ENCODE data around the gene NLRC3. TPM values are rescaled to one million over a fixed set of nuclear protein-coding genes. Genes with fewer than 3 reads are reported as not detected.
A peak's percentile ranks its signal among the peaks of the same experiment; 100 is the strongest.

NLRC3 gene
- total RNA-seq, 6 experiments from 2014 or later = 0.53 to 1.2 (median 0.64) TPM

- Histone ChIP-seq H3K4me3 (no peak overlapping the region), H3K27me3 (no peaks in the 10 kb centered on the region), H3K4me1 (no peaks in the 10 kb centered on the region), H3K27ac (no peak overlapping the region), H3K36me3 (no peaks in the 10 kb centered on the region), H3K9me3 (no peaks in the 10 kb centered on the region)
- ATAC-seq (peak in 3 of 4 donors; percentile 20 to 54 (median 36)), DNase-seq (peak in 1 of 3 donors; percentile 45)
- intact Hi-C loops (cut with DNase I) = no loop called here
- 92% methylated on average over 2 of the region's 27 CpGs for WGBS (ENCODE audit: insufficient coverage, low coverage, low lambda C conversion rate, missing lambda C conversion rate)
- TF ChIP-seq POLR2A (IDR thresholded peaks at IDR 0.05) = no peak
- TF ChIP-seq CTCF (IDR thresholded peaks at IDR 0.05) = no peak
Observed at GRCh38 chr16:3589441-3589921, 12.3 kb upstream of the NLRC3 start.

GRCh38 chr16:3589001-3589400, 11.8 kb upstream of the NLRC3 start:
- no peaks in the 10 kb centered on the region for H3K36me3 ChIP-seq

GRCh38 chr16:3587547-3588110, 10.4 kb upstream of the NLRC3 start:
- DNase-seq = no peak
- Histone ChIP-seq H3K27ac (no peak overlapping the region), H3K4me1 (no peaks in the 10 kb centered on the region), H3K36me3 (no peaks in the 10 kb centered on the region), H3K9me3 (no peaks in the 10 kb centered on the region), H3K4me3 (no peak overlapping the region), H3K27me3 (no peaks in the 10 kb centered on the region)
- no peak for ATAC-seq
- no peak for TF ChIP-seq POLR2A (IDR thresholded peaks at IDR 0.05)
- no peak for TF ChIP-seq CTCF (IDR thresholded peaks at IDR 0.05)
- 88% methylated on average over 6 of the region's 15 CpGs for WGBS (ENCODE audit: insufficient coverage, low coverage, low lambda C conversion rate, missing lambda C conversion rate)
- intact Hi-C loops (cut with DNase I) = no loop called here

More at GRCh38 chr16:3589001-3589400, 11.8 kb upstream of the NLRC3 start:
- Histone ChIP-seq H3K9me3 (no peaks in the 10 kb centered on the region), H3K4me1 (no peaks in the 10 kb centered on the region), H3K27me3 (no peaks in the 10 kb centered on the region), H3K27ac (no peak overlapping the region), H3K4me3 (no peak overlapping the region)
- ATAC-seq (no peak), DNase-seq (no peak)
- intact Hi-C loops (cut with DNase I) = no loop called here
- TF ChIP-seq POLR2A (IDR thresholded peaks at IDR 0.05) = no peak
- TF ChIP-seq CTCF (IDR thresholded peaks at IDR 0.05) = no peak
- no CpG with 5 or more reads among the region's 22 CpGs for WGBS (ENCODE audit: insufficient coverage, low coverage, low lambda C conversion rate, missing lambda C conversion rate)

- TF ChIP-seq CTCF (IDR thresholded peaks at IDR 0.05) = no peak
- TF ChIP-seq POLR2A (IDR thresholded peaks at IDR 0.05) = no peak
- H3K4me1 ChIP-seq = no peaks in the 10 kb centered on the region
- ATAC-seq (no peak), DNase-seq (no peak)
- H3K27me3 ChIP-seq = no peaks in the 10 kb centered on the region
- H3K4me3 ChIP-seq = no peak overlapping the region
- H3K36me3 ChIP-seq = no peaks in the 10 kb centered on the region
- no CpG with 5 or more reads among the region's 8 CpGs for WGBS (ENCODE audit: insufficient coverage, low coverage, low lambda C conversion rate, missing lambda C conversion rate)
- intact Hi-C loops (cut with DNase I) = no loop called here
- H3K9me3 ChIP-seq = no peaks in the 10 kb centered on the region
- no peak overlapping the region for H3K27ac ChIP-seq
Observed at GRCh38 chr16:3584412-3584811, 7.2 kb upstream of the NLRC3 start.

Data from right lobe of liver (tissue), 6 donors.